Activated CD8-positive, alpha-beta T cell treated with anti-CD3 and anti-CD28 coated beads for 36 hours (primary cell): ENCODE measurements around the gene GLRX2. TPM values are rescaled to one million over a fixed set of nuclear protein-coding genes. Genes with fewer than 3 reads are reported as not detected.

Source experiments
- ATAC-seq: fragments of 200-7000 bp; cut with Tn5 transposase; one replicate; pipeline ENCODE4 v1.10.0; 2021; ENCODE audit warnings: mild to moderate bottlenecking, moderate library complexity
- CTCF ChIA-PET: fragments of 350-600 bp; sonication (Branson Sonifier 250); formaldehyde crosslinking; loops from one replicate; lab custom pipeline; 2021; ENCODE audit warnings: antibody characterized with exemption; lab: Charles Lee
- POLR2A ChIA-PET: fragments of 350-600 bp; sonication (Branson Sonifier 250); formaldehyde crosslinking; loops from one replicate; lab custom pipeline; 2021; ENCODE audit warnings: antibody characterized with exemption; lab: Charles Lee
- DNase-seq: peaks from one replicate; pipeline ENCODE4 v3.0.0-alpha.2; 2020
- H3K27ac Mint-ChIP-seq: one replicate; pipeline ENCODE4 v1.8.0; 2021; ENCODE audit warnings: mild to moderate bottlenecking, mixed read lengths
- H3K27me3 Mint-ChIP-seq: one replicate; pipeline ENCODE4 v1.8.0; 2021; ENCODE audit warnings: mixed read lengths
- H3K36me3 Mint-ChIP-seq: one replicate; pipeline ENCODE4 v1.8.0; 2021; ENCODE audit warnings: low read depth, mixed read lengths
- H3K4me1 Mint-ChIP-seq: one replicate; pipeline ENCODE4 v1.8.0; 2021; ENCODE audit warnings: low read depth, mixed read lengths
- H3K4me3 Mint-ChIP-seq: one replicate; pipeline ENCODE4 v1.8.0; 2021; ENCODE audit warnings: mild to moderate bottlenecking, moderate library complexity, mixed read lengths
- H3K9me3 Mint-ChIP-seq: one replicate; pipeline ENCODE4 v1.8.0; 2021; ENCODE audit warnings: mixed read lengths
- CTCF ChIP-seq: fragments of 200-600 bp; IDR thresholded peaks from one replicate; pipeline ENCODE4 v1.8.0; 2022; ENCODE audit warnings: antibody characterized with exemption, mild to moderate bottlenecking
- intact Hi-C: fragments of 100-400 bp; cut with micrococcal nuclease; formaldehyde crosslinking; loops from one replicate; pipeline ENCODE4 v1.10.0; 2022
- total RNA-seq, 2 experiments: library from RNA; stranded (reverse); gene quantifications; one replicate each; pipeline ENCODE4 v1.2.3, GENCODE V29; 2021

GLRX2 gene
- total RNA-seq, 2 experiments from 2014 or later, result 24.3 to 29.5 TPM

GRCh38 chr1:193125369-193125768 is 20.2 kb upstream of the GLRX2 start:
- ChIA-PET POLR2A (interaction anchor here (1.1 kb wide), 1 partner anchor 67 kb away, joined by 3 read pairs; the partner anchor contains the start of gene UCHL5), CTCF (no interaction called here)
- DNase-seq, result no peak
- peaks cover 39% of the 10 kb centered on the region for H3K4me1 Mint-ChIP-seq
- H3K9me3 Mint-ChIP-seq, result no peaks in the 10 kb centered on the region
- no peak for TF ChIP-seq CTCF
- H3K27ac Mint-ChIP-seq, result no peak overlapping the region
- peaks cover 15% of the 10 kb centered on the region for H3K36me3 Mint-ChIP-seq
- no peak for ATAC-seq
- intact Hi-C loops, result no loop called here
- no peaks in the 10 kb centered on the region for H3K27me3 Mint-ChIP-seq
- H3K4me3 Mint-ChIP-seq, result no peak overlapping the region

GRCh38 chr1:193123751-193124150 is 18.5 kb upstream of the GLRX2 start:
- Mint-ChIP-seq H3K4me3 (peak overlapping the region; percentile 87), H3K27ac (peak overlapping the region; percentile 98), H3K9me3 (no peaks in the 10 kb centered on the region), H3K36me3 (peaks cover 11% of the 10 kb centered on the region), H3K27me3 (no peaks in the 10 kb centered on the region), H3K4me1 (peaks cover 36% of the 10 kb centered on the region)
- no peak for TF ChIP-seq CTCF
- ChIA-PET CTCF (interaction anchor here (1.0 to 3.1 kb wide), 5 partner anchors 10 to 65 kb away, joined by 4 to 10 read pairs (median 8); partner anchors contain the start of genes RO60 and UCHL5), POLR2A (interaction anchor here (1.4 to 2.5 kb wide), 2 partner anchors 13 to 66 kb away, joined by 3 to 21 read pairs; partner anchors contain the start of genes RO60 and UCHL5)
- DNase-seq (no peak), ATAC-seq (no peak)
- intact Hi-C loops, result loop anchor here (2.0 to 5.0 kb wide), 2 partner anchors 19 to 316 kb away; partner anchors contain the start of genes GLRX2 and RGS2

GRCh38 chr1:193121616-193122593 is 16.7 kb upstream of the GLRX2 start, which contains the start of gene CDC73:
TSS of gene CDC73 (plus strand) at chr1:193122031. CDS start at chr1:193122201, 170 bp downstream.
- ATAC-seq (peak; percentile 94), DNase-seq (peak; percentile 98)
- ChIA-PET CTCF (interaction anchor here (0.7 to 3.1 kb wide), 11 partner anchors 9 to 64 kb away, joined by 3 to 10 read pairs (median 4); partner anchors contain the start of gene UCHL5), POLR2A (interaction anchor here (0.7 to 2.5 kb wide), 6 partner anchors 11 to 303 kb away, joined by 3 to 21 read pairs (median 4); partner anchors contain the start of genes RO60 and UCHL5)
- H3K4me3 Mint-ChIP-seq, result peak within 1 kb of the TSS; percentile 87
- H3K9me3 Mint-ChIP-seq, result no peaks in the 10 kb centered on the region
- H3K36me3 Mint-ChIP-seq, result peaks cover 8% of the 10 kb centered on the region
- peak; percentile 95 for TF ChIP-seq CTCF
- H3K4me1 Mint-ChIP-seq, result peaks cover 30% of the 10 kb centered on the region
- no peaks in the 10 kb centered on the region for H3K27me3 Mint-ChIP-seq
- peak within 1 kb of the TSS; percentile 98 for H3K27ac Mint-ChIP-seq
- intact Hi-C loops, result loop anchor here (2.0 to 5.0 kb wide), 3 partner anchors 17 to 315 kb away; partner anchors contain the start of genes GLRX2, RGS2, RO60 and UCHL5

GRCh38 chr1:193120604-193121166 is 15.5 kb upstream of the GLRX2 start:
- Mint-ChIP-seq H3K9me3 (no peaks in the 10 kb centered on the region), H3K4me1 (peaks cover 25% of the 10 kb centered on the region), H3K36me3 (peaks cover 3% of the 10 kb centered on the region), H3K4me3 (peak overlapping the region; percentile 87), H3K27ac (peak overlapping the region; percentile 98), H3K27me3 (no peaks in the 10 kb centered on the region)
- no peak for DNase-seq
- ChIA-PET POLR2A (interaction anchor here (0.6 to 1.0 kb wide), 4 partner anchors 11 to 62 kb away, joined by 3 to 4 read pairs (median 3); partner anchors contain the start of genes GLRX2, RO60 and UCHL5), CTCF (interaction anchor here (1.0 to 1.1 kb wide), 2 partner anchors 9 to 17 kb away, joined by 5 read pairs; no protein-coding TSS in a partner anchor)
- TF ChIP-seq CTCF, result no peak
- intact Hi-C loops, result loop anchor here (2.0 to 5.0 kb wide), 2 partner anchors 62 to 313 kb away; partner anchors contain the start of genes RGS2, RO60 and UCHL5
- ATAC-seq, result no peak
